ENCODE data around the gene HHIP.

- no peak for TF ChIP-seq POLR2A (IDR thresholded peaks at IDR 0.05)
- TF ChIP-seq CTCF (IDR thresholded peaks at IDR 0.05) = no peak
- no peak for TF ChIP-seq EP300 (IDR thresholded peaks at IDR 0.05)
Observed at GRCh38 chr4:144734522-144734921, 88.6 kb downstream of the HHIP start.
